ENCODE results near the gene OR2AT4.
"Not testable (repeated sequence)": the region's sequence is repeated elsewhere in the genome, so short reads cannot be mapped to it uniquely, and the experiment has no call there.

OR2AT4 gene

GRCh38 chr11:75097173-75097557 is 489 bp upstream of the OR2AT4 start:
- DNase-seq (ENCODE audit: low read depth in 2 of 2), result no peak
- no peak for TF ChIP-seq CTCF (IDR thresholded peaks at IDR 0.05; ENCODE audit: low read depth, low read length)
- H3K4me3 ChIP-seq (replicated peaks in 1 of 2; ENCODE audit: low read depth in 2 of 2, low read length in 2 of 2), result no peak overlapping the region

- not testable (repeated sequence) for DNase-seq (ENCODE audit: low read depth in 2 of 2)
These were observed 2.3 kb downstream of the OR2AT4 start for GRCh38 chr11:75094382-75094781.

GRCh38 chr11:75090671-75091177 is 6.0 kb downstream of the OR2AT4 start:
- no peak overlapping the region for H3K4me3 ChIP-seq (replicated peaks in 1 of 2; ENCODE audit: low read depth in 2 of 2, low read length in 2 of 2)
- no peak for DNase-seq (ENCODE audit: low read depth in 2 of 2)
- TF ChIP-seq CTCF (IDR thresholded peaks at IDR 0.05; ENCODE audit: low read depth, low read length), result no peak

More at GRCh38 chr11:75094382-75094781, 2.3 kb downstream of the OR2AT4 start:
- H3K4me3 ChIP-seq (replicated peaks in 1 of 2; ENCODE audit: low read depth in 2 of 2, low read length in 2 of 2), result not testable (repeated sequence)

GRCh38 chr11:75087319-75088305 is 9.1 kb downstream of the OR2AT4 start:
- no peak overlapping the region for H3K4me3 ChIP-seq (replicated peaks in 1 of 2; ENCODE audit: low read depth in 2 of 2, low read length in 2 of 2)
- no peak for TF ChIP-seq CTCF (IDR thresholded peaks at IDR 0.05; ENCODE audit: low read depth, low read length)
- no peak for DNase-seq (ENCODE audit: low read depth in 2 of 2)

GRCh38 chr11:75084883-75085282 is 11.8 kb downstream of the OR2AT4 start:
- H3K4me3 ChIP-seq (replicated peaks in 1 of 2; ENCODE audit: low read depth in 2 of 2, low read length in 2 of 2), result no peak overlapping the region
- DNase-seq (ENCODE audit: low read depth in 2 of 2), result no peak
- no peak for TF ChIP-seq CTCF (IDR thresholded peaks at IDR 0.05; ENCODE audit: low read depth, low read length)

GRCh38 chr11:75083217-75083605 is 13.5 kb downstream of the OR2AT4 start:
- no peak overlapping the region for H3K4me3 ChIP-seq (replicated peaks in 1 of 2; ENCODE audit: low read depth in 2 of 2, low read length in 2 of 2)
- DNase-seq (ENCODE audit: low read depth in 2 of 2), result no peak
- no peak for TF ChIP-seq CTCF (IDR thresholded peaks at IDR 0.05; ENCODE audit: low read depth, low read length)

GRCh38 chr11:75082601-75083216 is 14.0 kb downstream of the OR2AT4 start:
- no peak for DNase-seq (ENCODE audit: low read depth in 2 of 2)
- H3K4me3 ChIP-seq (replicated peaks in 1 of 2; ENCODE audit: low read depth in 2 of 2, low read length in 2 of 2), result no peak overlapping the region
- no peak for TF ChIP-seq CTCF (IDR thresholded peaks at IDR 0.05; ENCODE audit: low read depth, low read length)
